Measurements from ENCODE around the gene WDR33.

DNA sequence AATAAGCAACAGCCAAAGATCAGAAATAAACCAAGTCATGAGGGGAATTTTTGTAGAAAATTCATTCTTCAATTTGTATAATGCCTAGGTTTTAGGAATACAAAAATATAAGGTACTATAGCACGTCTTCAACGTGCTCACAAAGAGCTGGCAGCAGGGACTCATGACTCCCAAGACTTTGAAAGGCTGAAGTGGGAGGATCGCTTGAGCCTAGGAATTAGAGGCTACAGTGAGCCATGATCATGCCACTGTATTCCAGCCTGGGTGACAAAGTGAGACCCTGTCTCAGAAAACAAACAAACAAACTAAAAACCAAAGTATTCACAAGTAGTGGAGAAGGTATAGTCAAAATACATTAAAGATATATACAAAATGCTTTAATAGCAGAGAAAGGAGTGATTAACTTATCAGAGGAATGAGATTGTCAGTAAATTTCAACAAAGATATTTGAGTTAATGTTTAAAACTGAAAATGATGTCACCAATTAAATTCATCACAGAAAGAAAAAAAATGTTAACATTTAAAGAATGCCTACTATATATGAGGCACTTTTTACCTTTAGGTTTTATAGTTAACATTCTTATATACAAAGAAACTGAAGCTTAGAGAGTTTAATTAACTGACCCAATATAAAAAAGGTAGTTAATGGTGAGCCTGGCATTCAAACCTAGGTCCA lies 3.2 kb downstream of the WDR33 start:
- TF ChIP-seq, protein P1, sequence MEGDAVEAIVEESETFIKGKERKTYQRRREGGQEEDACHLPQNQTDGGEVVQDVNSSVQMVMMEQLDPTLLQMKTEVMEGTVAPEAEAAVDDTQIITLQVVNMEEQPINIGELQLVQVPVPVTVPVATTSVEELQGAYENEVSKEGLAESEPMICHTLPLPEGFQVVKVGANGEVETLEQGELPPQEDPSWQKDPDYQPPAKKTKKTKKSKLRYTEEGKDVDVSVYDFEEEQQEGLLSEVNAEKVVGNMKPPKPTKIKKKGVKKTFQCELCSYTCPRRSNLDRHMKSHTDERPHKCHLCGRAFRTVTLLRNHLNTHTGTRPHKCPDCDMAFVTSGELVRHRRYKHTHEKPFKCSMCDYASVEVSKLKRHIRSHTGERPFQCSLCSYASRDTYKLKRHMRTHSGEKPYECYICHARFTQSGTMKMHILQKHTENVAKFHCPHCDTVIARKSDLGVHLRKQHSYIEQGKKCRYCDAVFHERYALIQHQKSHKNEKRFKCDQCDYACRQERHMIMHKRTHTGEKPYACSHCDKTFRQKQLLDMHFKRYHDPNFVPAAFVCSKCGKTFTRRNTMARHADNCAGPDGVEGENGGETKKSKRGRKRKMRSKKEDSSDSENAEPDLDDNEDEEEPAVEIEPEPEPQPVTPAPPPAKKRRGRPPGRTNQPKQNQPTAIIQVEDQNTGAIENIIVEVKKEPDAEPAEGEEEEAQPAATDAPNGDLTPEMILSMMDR (IDR thresholded peaks at IDR 0.05) = no peak
- TF ChIP-seq POLR2A (IDR thresholded peaks at IDR 0.05) = no peak
